K562 (cell line): ENCODE results near the gene GFI1B. TPM values are rescaled to one million over a fixed set of nuclear protein-coding genes. Genes with fewer than 3 reads are reported as not detected.

Source experiments
- BMI1 ChIP-seq: fragments of 150-350 bp; IDR thresholded peaks from 2 replicates; pipeline ENCODE4 v1.6.1; 2014; ENCODE audit warnings: low read length
- CTBP1 ChIP-seq: fragments of 450-650 bp; IDR thresholded peaks from 2 replicates; pipeline ENCODE4 v1.6.1; 2016; ENCODE audit warnings: borderline replicate concordance
- DLX4 ChIP-seq: fragments of 250-450 bp; sonication (Bioruptor Pico); IDR thresholded peaks from 2 replicates; pipeline ENCODE4 v1.6.1; 2021; ENCODE audit warnings: mild to moderate bottlenecking
- E2F4 ChIP-seq: sonication (generic); formaldehyde crosslinking; IDR thresholded peaks from 2 replicates; pipeline ENCODE4 v1.8.0; 2022; ENCODE audit warnings: mild to moderate bottlenecking, low read depth, missing genetic modification reagents
- E2F5 ChIP-seq: sonication (generic); formaldehyde crosslinking; IDR thresholded peaks from 2 replicates; pipeline ENCODE4 v1.8.0; 2022; ENCODE audit warnings: mild to moderate bottlenecking, missing genetic modification reagents
- EWSR1 ChIP-seq: fragments of 450-650 bp; IDR thresholded peaks from 2 replicates; pipeline ENCODE4 v1.6.1; 2018; ENCODE audit warnings: borderline replicate concordance, mild to moderate bottlenecking, low read depth, moderate library complexity; ENCODE audit not compliant: partially characterized antibody
- FUS ChIP-seq: fragments of 200-400 bp; formaldehyde crosslinking; optimal IDR thresholded peaks from 2 replicates; pipeline ENCODE3; 2017; ENCODE audit warnings: low read depth, low read length
- GABPB2 ChIP-seq: fragments of 250-450 bp; sonication (Bioruptor Pico); conservative IDR thresholded peaks from 2 replicates; pipeline ENCODE4 v1.5.1; 2021; ENCODE audit warnings: mild to moderate bottlenecking
- GATAD2A ChIP-seq: fragments of 450-650 bp; IDR thresholded peaks from 2 replicates; pipeline ENCODE4 v1.6.1; 2017
- HNRNPH1 ChIP-seq: fragments of 200-400 bp; formaldehyde crosslinking; optimal IDR thresholded peaks from 2 replicates; pipeline ENCODE3; 2017; ENCODE audit warnings: low read depth, mild to moderate bottlenecking, low read length, moderate library complexity
- MCM2 ChIP-seq: fragments of 450-650 bp; IDR thresholded peaks from 2 replicates; pipeline ENCODE4 v1.6.1; 2017; ENCODE audit warnings: low read depth, mild to moderate bottlenecking
- MTA1 ChIP-seq: fragments of 450-650 bp; IDR thresholded peaks from 2 replicates; pipeline ENCODE4 v1.6.1; 2017; ENCODE audit warnings: borderline replicate concordance
- NEUROD1 ChIP-seq: fragments of 150-350 bp; IDR thresholded peaks from 2 replicates; pipeline ENCODE4 v1.6.1; 2014; ENCODE audit warnings: borderline replicate concordance, low read length, low read depth; ENCODE audit not compliant: partially characterized antibody
- SMARCC2 ChIP-seq: fragments of 450-650 bp; IDR thresholded peaks from 2 replicates; pipeline ENCODE4 v1.6.1; 2017; ENCODE audit warnings: antibody characterized with exemption, moderate library complexity, mild to moderate bottlenecking, low read depth
- ZBED1 ChIP-seq: IDR thresholded peaks from 2 replicates; pipeline ENCODE4 v1.6.1; 2014
- ZEB2 ChIP-seq: fragments of 450-650 bp; IDR thresholded peaks from 2 replicates; pipeline ENCODE4 v1.6.1; 2016
- ZFP36 ChIP-seq: fragments of 150-350 bp; IDR thresholded peaks from 2 replicates; pipeline ENCODE4 v1.6.1; 2018; ENCODE audit warnings: low read length, low read depth; ENCODE audit not compliant: partially characterized antibody
- ZHX1 ChIP-seq: fragments of 150-350 bp; conservative IDR thresholded peaks from 2 replicates; pipeline ENCODE4 v1.6.1; 2014; ENCODE audit warnings: low read length
- ZKSCAN8 ChIP-seq: fragments of 200-800 bp; sonication (Bioruptor generic); IDR thresholded peaks from 2 replicates; pipeline ENCODE4 v1.6.1; 2016; ENCODE audit warnings: missing genetic modification characterization, missing compliant biosample characterization
- ZNF184 ChIP-seq: sonication (generic); formaldehyde crosslinking; IDR thresholded peaks from 2 replicates; pipeline ENCODE4 v1.5.0; 2020; ENCODE audit warnings: missing genetic modification reagents
- ZNF76 ChIP-seq: fragments of 250-450 bp; sonication (Bioruptor Pico); IDR thresholded peaks from 2 replicates; pipeline ENCODE4 v1.4.0; 2020; ENCODE audit warnings: mild to moderate bottlenecking, moderate library complexity, borderline replicate concordance
- polyA plus RNA-seq, 8 experiments: library from polyadenylated mRNA; depleted of rRNA in 4 of 8; stranded (reverse) in 5 of 8; unstranded in 3 of 8; fragments of >200 nt; fragmentation: Nextera tagmentation in 2 of 8; fragmentation: Illumina TruSeq in 1 of 8; extraction: Ambion mirVana in 2 of 8; extraction: Trizol in 1 of 8; gene quantifications; 2 replicates each; pipeline versions ENCODE4 v1.2.1 to v1.2.3, GENCODE V29; 2011 to 2014; ENCODE audit warnings: inconsistent platforms in 1 of 8, missing spikeins in 1 of 8
- total RNA-seq, 7 experiments: library from RNA; depleted of rRNA in 6 of 7; stranded (reverse); fragments of >200 nt in 6 of 7; fragmentation: Illumina TruSeq in 2 of 7; extraction: Trizol in 2 of 7; gene quantifications; 2 replicates each; pipeline versions ENCODE4 v1.2.1 to v1.2.3, GENCODE V29; 2011 to 2021; ENCODE audit warnings: low replicate concordance in 1 of 7
- TF ChIP-seq, protein P1 (sequence below): fragments of 450-650 bp; conservative IDR thresholded peaks from 2 replicates; pipeline ENCODE4 v1.6.1; 2016; ENCODE audit warnings: missing genetic modification characterization, low read depth, mild to moderate bottlenecking, control low read depth, missing compliant biosample characterization

The GFI1B gene
- total and polyA plus RNA-seq, 9 of the 15 experiments (the other 6 are each of a cell fraction or from before 2014, with no cell fraction given) = 8.0 to 75.7 (median 34.5) TPM

GRCh38 chr9:133004091-133004998 lies 25.9 kb downstream of the GFI1B start (continued):
- TF ChIP-seq EWSR1 (no peak), ZNF184 (CRISPR knock-in tag) (no peak), HNRNPH1 (no peak), FUS (no peak), GABPB2 (CRISPR knock-in tag) (no peak), ZKSCAN8 (0 out of 2 replicates have a peak, but pooled peaks have one; percentile 57), MCM2 (no peak), NEUROD1 (peak; percentile 95), BMI1 (no peak), E2F4 (CRISPR knock-in tag) (no peak), GATAD2A (peak; percentile 99), ZEB2 (peak; percentile 94), SMARCC2 (peak; percentile 97), ZNF76 (CRISPR knock-in tag) (peak; percentile 82; the same call in 1 of the 2 replicates), ZBED1 (no peak; the same call in 1 of the 2 replicates), CTBP1 (peak; percentile 94), MTA1 (peak; percentile 94), ZFP36 (no peak), E2F5 (no peak), ZHX1 (no peak), DLX4 (CRISPR knock-in tag) (no peak)
- TF ChIP-seq, protein P1, sequence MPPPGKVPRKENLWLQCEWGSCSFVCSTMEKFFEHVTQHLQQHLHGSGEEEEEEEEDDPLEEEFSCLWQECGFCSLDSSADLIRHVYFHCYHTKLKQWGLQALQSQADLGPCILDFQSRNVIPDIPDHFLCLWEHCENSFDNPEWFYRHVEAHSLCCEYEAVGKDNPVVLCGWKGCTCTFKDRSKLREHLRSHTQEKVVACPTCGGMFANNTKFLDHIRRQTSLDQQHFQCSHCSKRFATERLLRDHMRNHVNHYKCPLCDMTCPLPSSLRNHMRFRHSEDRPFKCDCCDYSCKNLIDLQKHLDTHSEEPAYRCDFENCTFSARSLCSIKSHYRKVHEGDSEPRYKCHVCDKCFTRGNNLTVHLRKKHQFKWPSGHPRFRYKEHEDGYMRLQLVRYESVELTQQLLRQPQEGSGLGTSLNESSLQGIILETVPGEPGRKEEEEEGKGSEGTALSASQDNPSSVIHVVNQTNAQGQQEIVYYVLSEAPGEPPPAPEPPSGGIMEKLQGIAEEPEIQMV = 0 out of 2 replicates have a peak, but pooled peaks have one; percentile 8
